SK-N-SH (cell line): ENCODE results near the gene CDAN1. TPM values are rescaled to one million over a fixed set of nuclear protein-coding genes. Genes with fewer than 3 reads are reported as not detected.

Experiments used
- CTCF ChIA-PET: fragments of 300-600, 350-600 bp; formaldehyde crosslinking; extraction: SDS; loops from one replicate; lab custom pipeline; 2021; lab: Yijun Ruan, JAX
- POLR2A ChIA-PET: fragments of 350-600 bp; sonication (Branson Sonifier 250); formaldehyde crosslinking; extraction: SDS; loops from one replicate; lab custom pipeline; 2020; ENCODE audit warnings: antibody characterized with exemption, inconsistent platforms; lab: Yijun Ruan, JAX
- DNase-seq: peaks from one replicate; pipeline ENCODE4 v3.0.0; 2012
- H2AFZ ChIP-seq: fragments of 200-600 bp; sonication (generic); 2 replicates; pipeline ENCODE4 v1.8.1; 2016; ENCODE audit warnings: antibody characterized with exemption, mild to moderate bottlenecking, low read depth
- H3F3A ChIP-seq: fragments of 200-600 bp; sonication (generic); replicated peaks from 2 replicates; pipeline ENCODE3; 2016; ENCODE audit warnings: antibody characterized with exemption, mild to moderate bottlenecking; ENCODE audit not compliant: insufficient read depth
- H3K27ac ChIP-seq, 2 experiments: fragments of 200-500 bp in 1 of 2; fragments of 200-600 bp in 1 of 2; sonication (Bioruptor generic) in 1 of 2; sonication (generic), shearing (Covaris generic) in 1 of 2; 2 replicates each; pipeline versions ENCODE4 v1.5.1 to v1.6.1; 2014 to 2016; ENCODE audit warnings: low read depth in 2 of 2, inconsistent platforms in 1 of 2, low read length in 1 of 2, mild to moderate bottlenecking in 1 of 2, mixed read lengths in 1 of 2
- H3K27me3 ChIP-seq: fragments of 200-600 bp; sonication (generic), shearing (Covaris generic); 2 replicates; pipeline ENCODE4 v1.6.1; 2016; ENCODE audit warnings: mixed run types; ENCODE audit not compliant: insufficient read depth
- H3K36me3 ChIP-seq, 2 experiments: fragments of 200-500 bp in 1 of 2; fragments of 200-600 bp in 1 of 2; sonication (Bioruptor generic) in 1 of 2; sonication (generic) in 1 of 2; replicated peaks in 1 of 2; 2 replicates each; pipeline versions ENCODE3 to v1.5.1; 2014 to 2016; ENCODE audit warnings: low read length in 1 of 2, mild to moderate bottlenecking in 1 of 2; ENCODE audit not compliant: insufficient read depth in 2 of 2, control insufficient read depth in 1 of 2
- H3K4me1 ChIP-seq, 2 experiments: fragments of 200-500 bp in 1 of 2; fragments of 200-600 bp in 1 of 2; sonication (Bioruptor generic) in 1 of 2; sonication (generic), shearing (Covaris generic) in 1 of 2; 2 replicates each; pipeline versions ENCODE4 v1.5.1 to v1.6.1; 2014 to 2016; ENCODE audit warnings: low read depth in 1 of 2, low read length in 1 of 2, mixed run types in 1 of 2; ENCODE audit not compliant: insufficient read depth in 2 of 2, control insufficient read depth in 1 of 2
- H3K4me2 ChIP-seq: fragments of 200-600 bp; sonication (generic), shearing (Covaris generic); 2 replicates; pipeline ENCODE4 v1.6.1; 2017; ENCODE audit warnings: mixed run types
- H3K4me3 ChIP-seq, 2 experiments: fragments of 200-500 bp in 1 of 2; fragments of 200-600 bp in 1 of 2; sonication (Bioruptor generic) in 1 of 2; sonication (generic), shearing (Covaris generic) in 1 of 2; 2 replicates each; pipeline versions ENCODE4 v1.5.1 to v1.8.1; 2014 to 2016; ENCODE audit warnings: low read depth in 2 of 2, inconsistent platforms in 1 of 2, low read length in 1 of 2, mild to moderate bottlenecking in 1 of 2, mixed read lengths in 1 of 2, moderate library complexity in 1 of 2
- H3K79me2 ChIP-seq: fragments of 200-600 bp; sonication (generic); 2 replicates; pipeline ENCODE4 v1.8.1; 2017; ENCODE audit warnings: mild to moderate bottlenecking; ENCODE audit not compliant: insufficient read depth
- H3K9ac ChIP-seq: fragments of 200-600 bp; sonication (generic); 2 replicates; pipeline ENCODE4 v1.6.1; 2017; ENCODE audit warnings: mixed run types
- H3K9me2 ChIP-seq: fragments of 200-600 bp; sonication (generic); 2 replicates; pipeline ENCODE4 v1.6.1; 2017; ENCODE audit warnings: mixed run types
- H3K9me3 ChIP-seq: fragments of 200-600 bp; sonication (generic); 2 replicates; pipeline ENCODE4 v1.6.1; 2017; ENCODE audit warnings: mixed run types, mild to moderate bottlenecking, moderate library complexity
- H4K20me1 ChIP-seq: fragments of 200-600 bp; sonication (generic); 2 replicates; pipeline ENCODE4 v1.6.1; 2017; ENCODE audit warnings: mild to moderate bottlenecking, mixed run types; ENCODE audit not compliant: insufficient read depth
- EZH2phosphoT487 ChIP-seq: fragments of 200-600 bp; sonication (generic); IDR thresholded peaks from 2 replicates; pipeline ENCODE4 v1.6.1; 2017; ENCODE audit warnings: low read depth, mixed run types, mild to moderate bottlenecking, antibody characterized with exemption, moderate library complexity, borderline replicate concordance
- GABPA ChIP-seq: IDR thresholded peaks from 2 replicates; pipeline ENCODE4 v1.4.0; 2012; ENCODE audit warnings: low read depth, mild to moderate bottlenecking
- MEF2A ChIP-seq: IDR thresholded peaks from 2 replicates; pipeline ENCODE4 v1.4.0; 2012; ENCODE audit warnings: low read depth, borderline replicate concordance
- NRF1 ChIP-seq: IDR thresholded peaks from 2 replicates; pipeline ENCODE4 v1.6.1; 2012; ENCODE audit warnings: low read depth, mild to moderate bottlenecking, low read length
- POLR2AphosphoS5 ChIP-seq: IDR thresholded peaks from 2 replicates; pipeline ENCODE4 v1.6.1; 2012; ENCODE audit warnings: low read depth, low read length
- RFX5 ChIP-seq: IDR thresholded peaks from 2 replicates; pipeline ENCODE4 v1.6.1; 2012; ENCODE audit warnings: mild to moderate bottlenecking, improper control_type of control experiment, low read length
- TCF12 ChIP-seq: IDR thresholded peaks from 2 replicates; pipeline ENCODE4 v1.4.0; 2012
- YY1 ChIP-seq: IDR thresholded peaks from 2 replicates; pipeline ENCODE4 v1.4.0; 2012; ENCODE audit warnings: low read depth, mild to moderate bottlenecking
- WGBS: methylation state at CpG from one replicate; pipeline ENCODE4 v1.1.6; 2017; ENCODE audit warnings: low lambda C conversion rate; 5-methylcytosine and 5-hydroxymethylcytosine counted together
- polyA plus RNA-seq, 3 experiments: library from polyadenylated mRNA; depleted of rRNA; stranded (reverse); fragments of >200 nt; gene quantifications; 2 replicates each; pipeline ENCODE4 v1.2.3, GENCODE V29; 2012
- TF ChIP-seq, protein P1 (sequence below): fragments of 200-600 bp; sonication (generic); IDR thresholded peaks from 2 replicates; pipeline ENCODE4 v1.6.1; 2017; ENCODE audit warnings: antibody characterized with exemption, mild to moderate bottlenecking, moderate library complexity
- TF ChIP-seq, protein P2 (sequence below): IDR thresholded peaks from 2 replicates; pipeline ENCODE4; 2012
- TF ChIP-seq, protein P3 (sequence below): fragments of 150-350 bp; IDR thresholded peaks from 2 replicates; pipeline ENCODE4 v1.6.1; 2017; ENCODE audit warnings: antibody characterized with exemption, low read length, low read depth, borderline replicate concordance

Gene CDAN1
- polyA plus RNA-seq, 1 of the 3 experiments (the other 2 are of a cell fraction) = 6.2 TPM

DNA sequence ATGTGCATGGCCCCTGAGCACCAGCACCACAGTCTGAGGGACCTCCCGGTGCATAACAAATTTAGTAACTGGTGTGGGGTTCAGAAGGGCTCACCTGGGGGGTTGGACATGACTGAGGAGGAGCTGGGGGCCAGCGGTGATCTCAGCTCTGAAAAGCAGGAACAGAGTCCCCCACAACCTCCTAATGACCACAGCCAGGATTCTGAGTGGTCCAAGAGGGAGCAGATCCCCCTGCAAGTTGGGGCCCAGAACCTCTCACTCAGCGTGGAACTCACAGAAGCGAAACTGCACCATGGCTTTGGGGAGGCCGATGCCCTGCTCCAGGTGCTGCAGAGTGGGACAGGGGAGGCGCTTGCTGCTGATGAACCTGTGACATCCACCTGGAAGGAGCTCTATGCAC, 43.0 kb downstream of the CDAN1 start:
- H3K9me3 ChIP-seq = no peaks in the 10 kb centered on the region
- WGBS = 89% methylated on average over 4 of the region's 6 CpGs
- CTCF ChIA-PET = interaction anchor here (2.1 to 4.8 kb wide), 3 partner anchors 11 to 233 kb away, joined by 5 to 25 read pairs (median 20); no protein-coding TSS in a partner anchor

DNA sequence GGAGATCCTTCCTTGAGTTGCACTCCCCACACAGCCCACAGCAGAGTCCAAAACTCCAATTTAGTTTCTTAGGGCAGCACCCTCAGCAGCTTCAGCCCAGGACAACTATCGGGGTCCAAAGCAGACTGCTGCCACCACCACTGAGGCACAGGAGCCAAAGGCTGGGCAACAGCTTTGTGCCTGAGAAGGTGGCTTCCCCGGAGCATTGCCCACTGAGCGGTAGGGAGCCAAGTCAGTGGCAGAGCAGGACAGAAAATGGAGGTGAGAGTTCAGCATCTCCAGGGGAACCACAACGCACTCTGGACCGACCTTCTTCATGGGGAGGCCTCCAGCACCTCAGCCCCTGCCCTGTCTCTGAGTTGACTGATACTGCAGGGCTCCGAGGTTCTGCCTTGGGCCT, 43.4 kb downstream of the CDAN1 start:
- no peaks in the 10 kb centered on the region for H3K79me2 ChIP-seq
- H2AFZ ChIP-seq = no peak overlapping the region
- ChIA-PET CTCF (interaction anchor here (1.8 to 4.8 kb wide), 4 partner anchors 11 to 233 kb away, joined by 5 to 25 read pairs (median 12); no protein-coding TSS in a partner anchor), POLR2A (no interaction called here)
- TF ChIP-seq YY1 (no peak), RFX5 (no peak), GABPA (no peak), MEF2A (no peak)
- TF ChIP-seq, protein P1, sequence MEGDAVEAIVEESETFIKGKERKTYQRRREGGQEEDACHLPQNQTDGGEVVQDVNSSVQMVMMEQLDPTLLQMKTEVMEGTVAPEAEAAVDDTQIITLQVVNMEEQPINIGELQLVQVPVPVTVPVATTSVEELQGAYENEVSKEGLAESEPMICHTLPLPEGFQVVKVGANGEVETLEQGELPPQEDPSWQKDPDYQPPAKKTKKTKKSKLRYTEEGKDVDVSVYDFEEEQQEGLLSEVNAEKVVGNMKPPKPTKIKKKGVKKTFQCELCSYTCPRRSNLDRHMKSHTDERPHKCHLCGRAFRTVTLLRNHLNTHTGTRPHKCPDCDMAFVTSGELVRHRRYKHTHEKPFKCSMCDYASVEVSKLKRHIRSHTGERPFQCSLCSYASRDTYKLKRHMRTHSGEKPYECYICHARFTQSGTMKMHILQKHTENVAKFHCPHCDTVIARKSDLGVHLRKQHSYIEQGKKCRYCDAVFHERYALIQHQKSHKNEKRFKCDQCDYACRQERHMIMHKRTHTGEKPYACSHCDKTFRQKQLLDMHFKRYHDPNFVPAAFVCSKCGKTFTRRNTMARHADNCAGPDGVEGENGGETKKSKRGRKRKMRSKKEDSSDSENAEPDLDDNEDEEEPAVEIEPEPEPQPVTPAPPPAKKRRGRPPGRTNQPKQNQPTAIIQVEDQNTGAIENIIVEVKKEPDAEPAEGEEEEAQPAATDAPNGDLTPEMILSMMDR = no peak
- TF ChIP-seq, protein P2, sequence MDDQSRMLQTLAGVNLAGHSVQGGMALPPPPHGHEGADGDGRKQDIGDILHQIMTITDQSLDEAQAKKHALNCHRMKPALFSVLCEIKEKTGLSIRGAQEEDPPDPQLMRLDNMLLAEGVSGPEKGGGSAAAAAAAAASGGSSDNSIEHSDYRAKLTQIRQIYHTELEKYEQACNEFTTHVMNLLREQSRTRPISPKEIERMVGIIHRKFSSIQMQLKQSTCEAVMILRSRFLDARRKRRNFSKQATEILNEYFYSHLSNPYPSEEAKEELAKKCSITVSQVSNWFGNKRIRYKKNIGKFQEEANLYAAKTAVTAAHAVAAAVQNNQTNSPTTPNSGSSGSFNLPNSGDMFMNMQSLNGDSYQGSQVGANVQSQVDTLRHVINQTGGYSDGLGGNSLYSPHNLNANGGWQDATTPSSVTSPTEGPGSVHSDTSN = no peak
- no peak overlapping the region for H3K27ac ChIP-seq
- H4K20me1 ChIP-seq = no peaks in the 10 kb centered on the region
- no peak for DNase-seq
- H3K9me3 ChIP-seq = no peaks in the 10 kb centered on the region
- H3K9me2 ChIP-seq = no peaks in the 10 kb centered on the region
- peaks cover 4% of the 10 kb centered on the region for H3F3A ChIP-seq
- WGBS = 100% methylated on average over 3 of the region's 6 CpGs
- peaks cover 0 to 5% of the 10 kb centered on the region in 2 experiments; a peak in 1 of 4 replicates for H3K4me1 ChIP-seq
- H3K27me3 ChIP-seq = no peaks in the 10 kb centered on the region
- H3K36me3 ChIP-seq = peaks cover 5 to 21% of the 10 kb centered on the region in 2 experiments
- H3K4me2 ChIP-seq = no peak overlapping the region
- no peak overlapping the region for H3K4me3 ChIP-seq
- no peak overlapping the region for H3K9ac ChIP-seq

More for the DNA sequence above, 43.0 kb downstream of the CDAN1 start:
- Histone ChIP-seq H3K4me2 (no peak overlapping the region), H3K9ac (no peak overlapping the region), H3K4me3 (no peak overlapping the region), H3K36me3 (peaks cover 8 to 17% of the 10 kb centered on the region in 2 experiments), H3F3A (peaks cover 4% of the 10 kb centered on the region), H3K4me1 (peaks cover 0 to 5% of the 10 kb centered on the region in 2 experiments; a peak in 1 of 4 replicates), H4K20me1 (no peaks in the 10 kb centered on the region), H2AFZ (no peak overlapping the region), H3K9me2 (no peaks in the 10 kb centered on the region), H3K27ac (no peak overlapping the region), H3K79me2 (no peaks in the 10 kb centered on the region), H3K27me3 (no peaks in the 10 kb centered on the region)
- POLR2A ChIA-PET = no interaction called here
- TF ChIP-seq NRF1 (no peak), POLR2AphosphoS5 (no peak), RFX5 (no peak), EZH2phosphoT487 (no peak), TCF12 (no peak)
- TF ChIP-seq, protein P3, sequence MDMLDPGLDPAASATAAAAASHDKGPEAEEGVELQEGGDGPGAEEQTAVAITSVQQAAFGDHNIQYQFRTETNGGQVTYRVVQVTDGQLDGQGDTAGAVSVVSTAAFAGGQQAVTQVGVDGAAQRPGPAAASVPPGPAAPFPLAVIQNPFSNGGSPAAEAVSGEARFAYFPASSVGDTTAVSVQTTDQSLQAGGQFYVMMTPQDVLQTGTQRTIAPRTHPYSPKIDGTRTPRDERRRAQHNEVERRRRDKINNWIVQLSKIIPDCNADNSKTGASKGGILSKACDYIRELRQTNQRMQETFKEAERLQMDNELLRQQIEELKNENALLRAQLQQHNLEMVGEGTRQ = no peak
- no peak for DNase-seq
